Activated naive CD4-positive, alpha-beta T cell treated with anti-CD3 and anti-CD28 coated beads, Interleukin-2, amount 50 U/mL, for 24 hours (primary cell): ENCODE measurements around the gene PHACTR1.

ENCODE experiments used
- H3K27ac Mint-ChIP-seq: one replicate; pipeline ENCODE4 v1.8.0; 2021; ENCODE audit warnings: mild to moderate bottlenecking, mixed read lengths
- H3K27me3 Mint-ChIP-seq: one replicate; pipeline ENCODE4 v1.8.0; 2021; ENCODE audit warnings: mixed read lengths
- H3K36me3 Mint-ChIP-seq: one replicate; pipeline ENCODE4 v1.8.0; 2021; ENCODE audit warnings: mixed read lengths
- H3K4me1 Mint-ChIP-seq: one replicate; pipeline ENCODE4 v1.8.0; 2021; ENCODE audit warnings: mixed read lengths
- H3K4me3 Mint-ChIP-seq: one replicate; pipeline ENCODE4 v1.8.0; 2021; ENCODE audit warnings: mild to moderate bottlenecking, mixed read lengths
- H3K9me3 Mint-ChIP-seq: one replicate; pipeline ENCODE4 v1.8.0; 2021; ENCODE audit warnings: mixed read lengths

The PHACTR1 gene

DNA sequence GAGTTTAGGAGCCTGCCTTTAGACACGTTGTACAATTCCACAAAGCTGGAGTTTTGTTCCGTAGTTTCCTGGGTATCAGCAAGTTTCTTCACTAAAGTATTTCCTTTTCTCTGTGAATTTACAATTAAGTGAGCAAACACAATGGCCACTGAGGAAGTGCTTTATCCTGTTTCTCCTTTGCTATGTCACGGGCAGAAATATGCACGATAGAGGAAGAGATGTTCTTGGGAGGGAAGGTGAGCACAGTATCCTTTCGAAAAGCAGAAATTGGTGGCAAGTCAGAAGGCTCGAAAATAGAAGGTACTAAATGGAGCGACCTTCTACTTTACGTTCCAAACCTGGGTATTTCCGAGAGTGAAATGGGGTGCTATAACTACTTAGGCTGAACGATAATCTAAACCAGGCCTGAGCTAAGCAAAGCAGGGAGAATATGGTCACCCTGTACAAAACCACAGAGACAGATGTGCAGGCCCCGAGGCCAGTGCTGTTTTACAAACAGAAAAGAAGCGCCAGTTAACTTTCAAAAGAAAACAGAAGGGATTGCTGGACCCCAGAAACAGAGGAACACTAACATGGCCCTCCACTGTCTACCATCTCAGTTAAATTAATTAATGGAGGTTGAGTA, 352.1 kb downstream of the PHACTR1 start:
- Mint-ChIP-seq H3K36me3 (no peaks in the 10 kb centered on the region), H3K27me3 (no peaks in the 10 kb centered on the region), H3K4me1 (peaks cover 3% of the 10 kb centered on the region), H3K4me3 (no peak overlapping the region), H3K27ac (no peak overlapping the region), H3K9me3 (no peaks in the 10 kb centered on the region)

GRCh38 chr6:13071550-13072345, 355.2 kb downstream of the PHACTR1 start:
- no peak overlapping the region for H3K27ac Mint-ChIP-seq
- H3K36me3 Mint-ChIP-seq = no peaks in the 10 kb centered on the region
- H3K4me1 Mint-ChIP-seq = peaks cover 3% of the 10 kb centered on the region
- H3K9me3 Mint-ChIP-seq = no peaks in the 10 kb centered on the region
- no peak overlapping the region for H3K4me3 Mint-ChIP-seq
- peaks cover 3% of the 10 kb centered on the region for H3K27me3 Mint-ChIP-seq

DNA sequence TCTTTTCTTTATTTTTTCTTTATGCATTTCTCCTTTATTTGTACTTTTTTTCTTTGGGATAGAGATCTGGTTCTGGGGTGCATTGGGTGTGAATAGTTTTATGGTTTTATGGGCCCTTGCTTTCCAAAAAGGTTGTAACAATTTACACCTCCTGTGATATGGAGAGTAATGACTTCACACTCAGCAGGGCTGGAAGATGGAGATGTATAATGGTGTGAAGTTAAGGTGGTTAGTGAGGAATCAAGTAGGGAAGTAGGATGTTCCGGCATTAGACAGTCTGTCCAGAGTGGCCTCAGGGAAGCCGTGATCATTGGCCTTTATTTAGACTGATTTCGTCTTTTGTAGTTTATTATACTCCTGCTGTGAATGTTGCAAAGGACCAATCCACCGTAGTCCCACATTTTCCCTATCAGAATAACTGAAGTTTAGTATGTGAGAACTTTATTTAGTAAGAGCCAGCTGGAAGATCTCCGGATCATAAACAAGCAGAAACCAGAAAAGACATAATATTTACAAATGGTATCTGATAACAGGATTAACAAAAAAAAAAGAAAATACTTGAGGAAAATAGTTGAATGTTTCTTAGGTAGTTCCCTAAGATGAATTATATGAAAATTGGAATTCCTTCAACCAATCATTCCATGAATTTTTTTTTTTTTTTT, 356.2 kb downstream of the PHACTR1 start:
- Mint-ChIP-seq H3K4me3 (no peak overlapping the region), H3K36me3 (no peaks in the 10 kb centered on the region), H3K27ac (no peak overlapping the region), H3K9me3 (no peaks in the 10 kb centered on the region), H3K4me1 (peaks cover 3% of the 10 kb centered on the region), H3K27me3 (peaks cover 9% of the 10 kb centered on the region)

DNA sequence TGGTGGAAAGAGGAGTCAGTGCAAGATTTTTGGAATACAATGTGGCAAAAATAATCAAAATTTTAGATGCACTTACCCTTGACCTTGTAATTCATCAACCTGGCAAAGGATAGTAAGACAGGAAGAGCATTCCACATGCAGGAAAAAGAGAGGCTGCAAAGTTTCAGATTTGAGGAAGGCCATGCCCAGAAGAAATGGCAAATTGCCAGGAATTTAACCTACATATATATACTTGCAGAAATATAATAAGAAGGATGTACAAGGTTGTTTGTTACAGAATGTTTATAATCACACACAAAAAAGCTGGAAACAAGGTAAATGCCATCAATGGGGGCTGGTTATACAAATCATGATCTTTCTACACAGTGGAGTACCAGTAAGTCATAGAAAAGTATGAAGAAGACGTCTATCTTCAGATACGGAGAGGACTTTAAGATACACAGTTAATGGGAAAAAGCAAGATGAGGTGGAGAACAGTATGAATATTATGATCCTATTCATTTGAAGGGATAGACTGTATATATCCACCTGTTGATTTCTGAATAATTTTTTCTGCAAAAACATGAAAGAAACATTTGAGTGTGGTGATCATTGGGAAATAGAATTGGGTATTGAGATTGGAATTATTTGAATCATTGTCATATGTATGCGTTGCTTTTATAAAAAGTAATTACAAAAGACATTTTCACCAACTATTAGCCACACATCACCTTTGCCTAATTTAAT, 358.0 kb downstream of the PHACTR1 start:
- Mint-ChIP-seq H3K36me3 (no peaks in the 10 kb centered on the region), H3K27ac (no peak overlapping the region), H3K4me3 (no peak overlapping the region), H3K4me1 (no peaks in the 10 kb centered on the region), H3K9me3 (no peaks in the 10 kb centered on the region), H3K27me3 (peaks cover 15% of the 10 kb centered on the region)

GRCh38 chr6:13075141-13075845, 358.7 kb downstream of the PHACTR1 start:
- Mint-ChIP-seq H3K9me3 (no peaks in the 10 kb centered on the region), H3K27me3 (peaks cover 15% of the 10 kb centered on the region), H3K4me3 (no peak overlapping the region), H3K27ac (no peak overlapping the region), H3K4me1 (no peaks in the 10 kb centered on the region), H3K36me3 (no peaks in the 10 kb centered on the region)

DNA sequence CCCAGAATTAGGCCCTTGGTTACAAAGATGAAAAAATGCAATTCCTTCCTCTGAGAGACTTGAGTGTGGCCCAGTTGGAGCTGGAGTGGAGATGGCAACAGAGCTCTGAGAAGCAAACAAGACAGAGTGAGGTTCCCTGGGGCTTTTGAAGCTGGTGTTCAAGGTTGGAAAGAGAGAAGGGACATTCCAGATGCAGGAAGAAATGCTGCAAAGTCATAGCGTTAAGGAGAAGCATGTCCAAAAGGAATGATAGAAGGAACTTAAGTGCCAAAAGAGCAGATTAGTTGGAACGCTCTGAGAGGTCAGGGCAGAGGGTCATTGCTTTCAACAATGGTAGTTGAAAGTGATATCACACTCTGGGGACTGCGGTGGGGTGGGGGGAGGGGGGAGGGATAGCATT, 360.0 kb downstream of the PHACTR1 start:
- H3K4me3 Mint-ChIP-seq = no peak overlapping the region
- no peaks in the 10 kb centered on the region for H3K36me3 Mint-ChIP-seq
- peaks cover 15% of the 10 kb centered on the region for H3K27me3 Mint-ChIP-seq
- H3K9me3 Mint-ChIP-seq = no peaks in the 10 kb centered on the region
- H3K27ac Mint-ChIP-seq = no peak overlapping the region
- H3K4me1 Mint-ChIP-seq = no peaks in the 10 kb centered on the region

DNA sequence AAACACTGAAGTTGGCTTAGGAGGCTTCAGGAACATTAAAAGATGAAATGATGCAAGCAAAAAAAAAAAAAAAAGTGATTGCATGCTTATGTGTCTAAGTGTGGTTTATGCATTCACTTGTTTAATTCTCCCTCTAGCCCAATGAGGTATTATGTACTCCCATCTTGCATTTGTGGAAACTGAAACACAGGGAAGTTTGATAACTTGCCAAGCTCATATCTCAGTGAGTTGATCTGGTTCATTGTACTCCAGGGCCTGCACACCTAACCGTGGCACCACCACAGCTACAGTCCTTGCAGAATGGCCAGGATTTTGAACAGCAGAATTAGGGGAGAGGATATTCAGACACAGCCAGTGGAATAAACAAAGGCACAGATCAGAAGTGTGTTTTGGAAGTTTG, 360.6 kb downstream of the PHACTR1 start:
- Mint-ChIP-seq H3K4me3 (no peak overlapping the region), H3K36me3 (no peaks in the 10 kb centered on the region), H3K4me1 (no peaks in the 10 kb centered on the region), H3K27me3 (peaks cover 17% of the 10 kb centered on the region), H3K9me3 (no peaks in the 10 kb centered on the region), H3K27ac (no peak overlapping the region)

DNA sequence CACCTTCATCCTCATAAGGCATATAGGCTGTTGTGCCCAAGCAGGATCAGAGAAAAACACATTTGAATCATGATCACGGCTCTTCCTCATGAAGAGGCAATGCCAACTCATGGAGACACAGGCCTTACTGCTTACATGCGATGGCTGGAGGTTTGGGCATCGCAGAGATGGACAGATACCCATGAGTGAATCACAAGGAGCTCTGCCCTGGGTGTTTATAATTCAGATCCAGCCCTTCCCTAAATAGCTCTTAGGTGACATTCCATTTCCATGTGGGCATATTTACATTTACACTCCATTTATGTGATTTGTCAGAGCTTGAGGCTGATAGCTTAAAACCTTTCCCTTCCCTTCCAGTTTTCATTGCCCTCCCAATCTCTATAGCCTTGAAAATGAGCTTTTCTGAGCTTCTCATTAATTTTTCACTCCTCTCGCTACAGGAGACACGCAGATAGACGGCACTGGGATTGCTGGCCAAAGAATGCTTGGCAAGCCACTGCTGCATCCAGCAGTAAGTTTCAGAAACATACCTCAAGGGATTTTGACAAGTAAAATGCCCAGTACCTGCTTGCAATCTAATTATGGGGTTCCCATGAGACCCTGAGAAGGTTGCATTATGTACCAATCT, 362.6 kb downstream of the PHACTR1 start:
- Mint-ChIP-seq H3K27me3 (peaks cover 19% of the 10 kb centered on the region), H3K9me3 (no peaks in the 10 kb centered on the region), H3K36me3 (no peaks in the 10 kb centered on the region), H3K4me1 (no peaks in the 10 kb centered on the region), H3K4me3 (no peak overlapping the region), H3K27ac (no peak overlapping the region)

DNA sequence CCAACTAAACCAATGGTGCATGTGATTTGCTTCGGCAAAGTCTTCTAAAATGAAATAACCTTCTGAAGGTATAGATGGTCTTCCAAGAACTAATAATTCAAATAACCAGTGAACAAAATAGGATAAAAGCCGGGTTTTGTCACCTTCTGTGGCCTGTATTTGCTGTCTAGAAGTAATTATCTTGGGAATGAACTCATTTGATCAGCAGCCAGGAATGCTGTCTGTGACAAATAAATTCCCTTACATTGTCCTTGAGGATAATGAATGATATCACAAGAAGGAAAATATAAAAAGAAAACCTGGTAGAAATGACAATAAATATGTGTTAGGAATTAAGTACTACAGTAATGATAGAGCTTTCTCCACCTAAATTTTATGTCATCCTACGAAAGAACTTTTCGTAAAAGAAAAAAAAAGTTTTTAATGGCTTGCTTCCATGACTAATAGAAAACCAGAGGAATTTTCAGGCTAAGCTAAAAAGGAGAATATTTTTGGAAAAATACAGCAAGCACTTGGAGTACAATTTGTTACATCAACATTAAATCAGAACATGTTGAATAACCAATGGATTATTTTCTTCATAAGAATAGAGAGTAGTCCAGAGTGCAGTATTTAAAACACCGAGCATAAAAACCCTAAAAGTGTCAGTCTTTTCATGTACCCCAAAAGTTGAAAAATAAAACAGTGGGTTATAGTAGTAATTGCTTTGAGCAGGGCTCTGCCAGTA, 364.1 kb downstream of the PHACTR1 start:
- H3K4me1 Mint-ChIP-seq = no peaks in the 10 kb centered on the region
- H3K27ac Mint-ChIP-seq = no peak overlapping the region
- H3K36me3 Mint-ChIP-seq = no peaks in the 10 kb centered on the region
- peaks cover 18% of the 10 kb centered on the region for H3K27me3 Mint-ChIP-seq
- H3K9me3 Mint-ChIP-seq = peaks cover 2% of the 10 kb centered on the region
- H3K4me3 Mint-ChIP-seq = no peak overlapping the region

DNA sequence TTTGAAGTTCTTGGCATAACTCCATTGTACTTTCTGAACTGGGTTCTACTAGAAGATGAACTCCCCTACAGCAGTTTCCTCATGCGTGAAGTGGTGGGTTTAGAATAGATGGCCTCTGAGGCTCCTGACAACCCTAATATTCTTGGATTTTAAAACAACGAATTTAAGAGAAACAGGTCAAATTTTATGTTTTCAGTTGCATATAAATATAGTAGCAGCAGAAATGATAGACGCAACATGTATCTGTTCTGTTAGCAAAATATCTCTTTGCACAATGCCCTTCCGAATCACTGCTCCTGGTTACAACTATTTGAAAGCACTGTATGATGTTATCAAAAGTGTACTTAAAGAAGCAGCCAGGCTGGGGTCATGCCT, 364.6 kb downstream of the PHACTR1 start:
- Mint-ChIP-seq H3K36me3 (no peaks in the 10 kb centered on the region), H3K4me3 (no peak overlapping the region), H3K27ac (no peak overlapping the region), H3K4me1 (no peaks in the 10 kb centered on the region), H3K9me3 (peaks cover 3% of the 10 kb centered on the region), H3K27me3 (peaks cover 18% of the 10 kb centered on the region)

GRCh38 chr6:13089296-13089994, 372.9 kb downstream of the PHACTR1 start:
- Mint-ChIP-seq H3K36me3 (no peaks in the 10 kb centered on the region), H3K9me3 (peaks cover 3% of the 10 kb centered on the region), H3K4me1 (no peaks in the 10 kb centered on the region), H3K4me3 (no peak overlapping the region), H3K27ac (no peak overlapping the region), H3K27me3 (no peaks in the 10 kb centered on the region)

- H3K4me1 Mint-ChIP-seq = no peaks in the 10 kb centered on the region
Measured at GRCh38 chr6:13091192-13091591, 374.6 kb downstream of the PHACTR1 start.

GRCh38 chr6:13094781-13095425, 378.3 kb downstream of the PHACTR1 start:
- peaks cover 1% of the 10 kb centered on the region for H3K27me3 Mint-ChIP-seq
- no peaks in the 10 kb centered on the region for H3K9me3 Mint-ChIP-seq
- H3K27ac Mint-ChIP-seq = no peak overlapping the region
- H3K4me1 Mint-ChIP-seq = no peaks in the 10 kb centered on the region
- H3K4me3 Mint-ChIP-seq = no peak overlapping the region
- no peaks in the 10 kb centered on the region for H3K36me3 Mint-ChIP-seq

More at GRCh38 chr6:13091192-13091591, 374.6 kb downstream of the PHACTR1 start:
- H3K36me3 Mint-ChIP-seq = no peaks in the 10 kb centered on the region
- no peaks in the 10 kb centered on the region for H3K9me3 Mint-ChIP-seq
- no peak overlapping the region for H3K27ac Mint-ChIP-seq
- no peaks in the 10 kb centered on the region for H3K27me3 Mint-ChIP-seq
- H3K4me3 Mint-ChIP-seq = no peak overlapping the region
